Measurements from ENCODE around the gene MRPS6.

MRPS6 gene

DNA sequence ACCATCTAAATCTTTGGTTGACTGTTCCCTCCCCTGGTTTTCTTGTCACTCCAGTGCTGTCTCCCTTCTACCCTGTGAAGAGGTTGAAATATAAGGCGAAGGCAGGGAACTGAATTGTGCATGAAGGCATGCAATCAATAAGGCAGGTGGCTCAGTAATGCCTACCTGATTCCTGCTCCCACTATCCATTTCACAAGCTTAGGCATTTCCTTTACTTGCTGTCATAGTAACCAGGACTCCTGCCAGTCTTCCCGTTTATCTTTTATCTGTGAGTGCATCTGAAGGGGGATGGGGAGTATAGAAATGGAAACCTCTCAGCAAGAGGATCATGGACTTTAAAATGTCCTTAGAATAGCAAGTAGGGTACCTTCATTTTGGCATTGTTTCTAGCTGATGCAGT, 40.5 kb downstream of the MRPS6 start:
- no peak overlapping the region for H3K4me2 ChIP-seq (ENCODE audit: low read length, poor library complexity, severe bottlenecking)
- no peak overlapping the region for H2BK12ac ChIP-seq (ENCODE audit: low read length in 2 of 2)

DNA sequence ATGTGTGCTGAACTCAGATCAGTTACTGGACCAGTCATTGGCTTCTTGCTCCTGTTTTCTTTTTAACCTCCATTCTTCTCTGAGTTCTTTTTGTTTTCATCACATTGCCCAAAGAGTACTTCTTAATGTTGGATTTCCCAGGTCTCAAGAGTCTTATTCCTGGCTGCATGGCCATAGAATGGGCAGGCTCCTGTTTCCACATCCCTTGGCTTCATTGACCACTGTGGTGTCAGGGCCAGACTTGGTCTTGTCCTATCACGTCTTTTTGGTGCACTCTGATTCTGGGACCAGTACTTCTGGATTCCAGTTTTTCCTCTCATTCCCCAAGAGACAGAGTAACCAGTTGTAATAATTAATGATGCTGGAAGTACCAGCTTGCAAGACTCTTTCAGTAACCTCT, 41.8 kb downstream of the MRPS6 start:
- Histone ChIP-seq H2AFZ (ENCODE audit: low read depth, low read length) (no peak overlapping the region), H3K9me3 (ENCODE audit: control insufficient read depth, low read length) (no peaks in the 10 kb centered on the region), H3K27me3 (ENCODE audit: control insufficient read depth in 1 of 2, insufficient read depth in 1 of 2, low read length in 2 of 2) (no peaks in the 10 kb centered on the region), H3K23ac (ENCODE audit: low read length in 2 of 2) (no peak overlapping the region), H3K36me3 (ENCODE audit: control insufficient read depth in 1 of 2, insufficient read depth in 2 of 2, low read depth in 1 of 2, low read length in 2 of 2) (peaks cover 1 to 76% of the 10 kb centered on the region in 2 experiments), H3K27ac (ENCODE audit: low read length, poor library complexity, severe bottlenecking) (no peak overlapping the region), H2AK5ac (ENCODE audit: low read length, severe bottlenecking) (no peak overlapping the region), H3K4me1 (ENCODE audit: control insufficient read depth, insufficient read depth, low read depth, low read length) (peaks cover 2% of the 10 kb centered on the region), H3K79me1 (replicated peaks; ENCODE audit: low read length, poor library complexity, severe bottlenecking) (peaks cover 7% of the 10 kb centered on the region), H3K4me3 (ENCODE audit: insufficient read depth in 1 of 2, low read depth in 1 of 2, low read length in 2 of 2) (no peak overlapping the region), H2BK120ac (ENCODE audit: low read depth, low read length) (no peak overlapping the region), H3K9ac (ENCODE audit: low read length) (no peak overlapping the region), H3K14ac (ENCODE audit: low read length in 2 of 2) (no peak overlapping the region), H2BK12ac (ENCODE audit: low read length in 2 of 2) (no peak overlapping the region), H3K4ac (ENCODE audit: low read depth in 1 of 2, low read length in 2 of 2) (no peak overlapping the region), H4K91ac (ENCODE audit: low read length) (no peak overlapping the region), H4K8ac (ENCODE audit: low read length) (no peak overlapping the region), H2BK5ac (ENCODE audit: low read depth, low read length, poor library complexity, severe bottlenecking) (no peak overlapping the region), H2BK15ac (ENCODE audit: low read depth, poor library complexity, severe bottlenecking) (no peak overlapping the region), H3K18ac (ENCODE audit: low read depth in 1 of 2, low read length in 2 of 2) (no peak overlapping the region), H3K4me2 (ENCODE audit: low read length, poor library complexity, severe bottlenecking) (no peak overlapping the region)
- 100% methylated on average over 1 of the region's 1 CpG for WGBS
- DNase-seq: no peak

More for the DNA sequence above, 40.5 kb downstream of the MRPS6 start:
- Histone ChIP-seq H3K9me3 (ENCODE audit: control insufficient read depth, low read length) (no peaks in the 10 kb centered on the region), H2AFZ (ENCODE audit: low read depth, low read length) (no peak overlapping the region), H2BK5ac (ENCODE audit: low read depth, low read length, poor library complexity, severe bottlenecking) (no peak overlapping the region), H2BK15ac (ENCODE audit: low read depth, poor library complexity, severe bottlenecking) (no peak overlapping the region), H3K27me3 (ENCODE audit: control insufficient read depth in 1 of 2, insufficient read depth in 1 of 2, low read length in 2 of 2) (no peaks in the 10 kb centered on the region), H4K8ac (ENCODE audit: low read length) (no peak overlapping the region), H3K4ac (ENCODE audit: low read depth in 1 of 2, low read length in 2 of 2) (no peak overlapping the region), H3K4me3 (ENCODE audit: insufficient read depth in 1 of 2, low read depth in 1 of 2, low read length in 2 of 2) (no peak overlapping the region), H3K79me1 (replicated peaks; ENCODE audit: low read length, poor library complexity, severe bottlenecking) (peaks cover 9% of the 10 kb centered on the region), H2AK5ac (ENCODE audit: low read length, severe bottlenecking) (no peak overlapping the region), H3K27ac (ENCODE audit: low read length, poor library complexity, severe bottlenecking) (no peak overlapping the region), H3K14ac (ENCODE audit: low read length in 2 of 2) (no peak overlapping the region), H3K23ac (ENCODE audit: low read length in 2 of 2) (no peak overlapping the region), H3K18ac (ENCODE audit: low read depth in 1 of 2, low read length in 2 of 2) (no peak overlapping the region), H3K4me1 (ENCODE audit: control insufficient read depth, insufficient read depth, low read depth, low read length) (peaks cover 3% of the 10 kb centered on the region), H4K91ac (ENCODE audit: low read length) (no peak overlapping the region), H3K9ac (ENCODE audit: low read length) (no peak overlapping the region), H2BK120ac (ENCODE audit: low read depth, low read length) (no peak overlapping the region), H3K36me3 (ENCODE audit: control insufficient read depth in 1 of 2, insufficient read depth in 2 of 2, low read depth in 1 of 2, low read length in 2 of 2) (peaks cover 3 to 76% of the 10 kb centered on the region in 2 experiments)
- no peak for DNase-seq
- WGBS: 100% methylated on average over 1 of the region's 2 CpGs

DNA sequence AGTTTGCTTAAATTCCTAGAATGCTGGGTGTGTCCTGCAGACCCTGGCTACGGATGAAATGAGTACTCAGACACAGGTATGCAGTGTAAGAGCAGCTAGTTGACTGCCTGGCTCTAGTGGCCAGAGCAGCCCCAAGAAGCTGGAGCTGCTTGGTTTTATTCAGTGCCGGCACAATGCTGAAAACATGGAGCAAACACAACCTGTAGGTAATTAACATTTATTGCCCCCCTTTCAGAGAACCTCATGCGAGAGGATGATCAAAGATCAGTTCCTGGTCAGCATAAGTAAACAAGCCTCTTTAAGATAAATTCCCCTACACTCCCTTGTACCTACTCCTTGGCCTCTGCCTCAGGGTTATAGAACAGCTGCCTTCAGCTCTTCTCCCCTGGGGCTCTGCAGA, 43.2 kb downstream of the MRPS6 start:
- Histone ChIP-seq H4K91ac (ENCODE audit: low read length) (no peak overlapping the region), H3K4me3 (ENCODE audit: insufficient read depth in 1 of 2, low read depth in 1 of 2, low read length in 2 of 2) (no peak overlapping the region), H2BK120ac (ENCODE audit: low read depth, low read length) (no peak overlapping the region), H4K8ac (ENCODE audit: low read length) (no peak overlapping the region), H2AFZ (ENCODE audit: low read depth, low read length) (no peak overlapping the region), H2BK5ac (ENCODE audit: low read depth, low read length, poor library complexity, severe bottlenecking) (no peak overlapping the region), H2BK15ac (ENCODE audit: low read depth, poor library complexity, severe bottlenecking) (no peak overlapping the region), H3K18ac (ENCODE audit: low read depth in 1 of 2, low read length in 2 of 2) (peak overlapping the region in 1 of 2 experiments; percentile 40), H3K9ac (ENCODE audit: low read length) (no peak overlapping the region), H2BK12ac (ENCODE audit: low read length in 2 of 2) (no peak overlapping the region), H2AK5ac (ENCODE audit: low read length, severe bottlenecking) (no peak overlapping the region), H3K23ac (ENCODE audit: low read length in 2 of 2) (no peak overlapping the region), H3K27me3 (ENCODE audit: control insufficient read depth in 1 of 2, insufficient read depth in 1 of 2, low read length in 2 of 2) (no peaks in the 10 kb centered on the region), H3K79me1 (replicated peaks; ENCODE audit: low read length, poor library complexity, severe bottlenecking) (peaks cover 8% of the 10 kb centered on the region), H3K4me2 (ENCODE audit: low read length, poor library complexity, severe bottlenecking) (no peak overlapping the region), H3K9me3 (ENCODE audit: control insufficient read depth, low read length) (no peaks in the 10 kb centered on the region), H3K27ac (ENCODE audit: low read length, poor library complexity, severe bottlenecking) (no peak overlapping the region), H3K36me3 (ENCODE audit: control insufficient read depth in 1 of 2, insufficient read depth in 2 of 2, low read depth in 1 of 2, low read length in 2 of 2) (peaks cover 0 to 75% of the 10 kb centered on the region in 2 experiments), H3K4ac (ENCODE audit: low read depth in 1 of 2, low read length in 2 of 2) (no peak overlapping the region), H3K14ac (ENCODE audit: low read length in 2 of 2) (no peak overlapping the region), H3K4me1 (ENCODE audit: control insufficient read depth, insufficient read depth, low read depth, low read length) (peaks cover 1% of the 10 kb centered on the region)
- 85% methylated on average over 3 of the region's 3 CpGs for whole genome bisulfite sequencing
- no peak for DNase-seq

DNA sequence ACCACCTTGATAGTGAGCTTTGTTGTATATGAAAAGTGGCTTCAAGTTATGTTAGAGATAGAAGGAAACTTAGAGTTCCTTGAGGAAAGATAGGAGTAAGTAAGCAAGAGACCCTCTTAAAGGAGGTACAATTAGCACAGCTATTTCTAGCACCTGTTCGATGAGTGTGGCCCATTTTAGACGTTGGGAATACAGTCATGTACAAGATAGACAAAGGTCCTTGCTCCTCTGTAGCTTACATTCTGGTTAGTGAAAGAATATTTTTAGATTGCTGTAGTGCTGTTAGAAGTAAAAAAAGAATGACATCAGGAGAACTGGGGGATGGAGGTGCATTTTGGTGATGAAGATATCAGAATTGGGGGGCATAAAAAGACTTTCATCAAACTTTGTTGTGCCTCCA, 47.5 kb downstream of the MRPS6 start:
- H2BK12ac ChIP-seq (ENCODE audit: low read length in 2 of 2): no peak overlapping the region
- H3K79me1 ChIP-seq (replicated peaks; ENCODE audit: low read length, poor library complexity, severe bottlenecking): peaks cover 23% of the 10 kb centered on the region
- H4K8ac ChIP-seq (ENCODE audit: low read length): no peak overlapping the region
- H3K36me3 ChIP-seq (ENCODE audit: control insufficient read depth in 1 of 2, insufficient read depth in 2 of 2, low read depth in 1 of 2, low read length in 2 of 2): peaks cover 3 to 92% of the 10 kb centered on the region in 2 experiments
- no peak overlapping the region for H3K18ac ChIP-seq (ENCODE audit: low read depth in 1 of 2, low read length in 2 of 2)
- H2BK5ac ChIP-seq (ENCODE audit: low read depth, low read length, poor library complexity, severe bottlenecking): no peak overlapping the region
- H3K4me1 ChIP-seq (ENCODE audit: control insufficient read depth, insufficient read depth, low read depth, low read length): peaks cover 1% of the 10 kb centered on the region
- no peak overlapping the region for H3K4me3 ChIP-seq (ENCODE audit: insufficient read depth in 1 of 2, low read depth in 1 of 2, low read length in 2 of 2)
- H4K91ac ChIP-seq (ENCODE audit: low read length): no peak overlapping the region
- H3K9ac ChIP-seq (ENCODE audit: low read length): no peak overlapping the region
- no peak overlapping the region for H3K14ac ChIP-seq (ENCODE audit: low read length in 2 of 2)
- H3K4ac ChIP-seq (ENCODE audit: low read depth in 1 of 2, low read length in 2 of 2): no peak overlapping the region
- H2BK120ac ChIP-seq (ENCODE audit: low read depth, low read length): no peak overlapping the region
- DNase-seq: no peak
- H3K27ac ChIP-seq (ENCODE audit: low read length, poor library complexity, severe bottlenecking): no peak overlapping the region
- no peak overlapping the region for H3K23ac ChIP-seq (ENCODE audit: low read length in 2 of 2)
- H2AFZ ChIP-seq (ENCODE audit: low read depth, low read length): no peak overlapping the region
- no peak overlapping the region for H3K4me2 ChIP-seq (ENCODE audit: low read length, poor library complexity, severe bottlenecking)
- no peak overlapping the region for H2BK15ac ChIP-seq (ENCODE audit: low read depth, poor library complexity, severe bottlenecking)
- 97% methylated on average over 2 of the region's 2 CpGs for whole genome bisulfite sequencing
- no peaks in the 10 kb centered on the region for H3K27me3 ChIP-seq (ENCODE audit: control insufficient read depth in 1 of 2, insufficient read depth in 1 of 2, low read length in 2 of 2)
- H3K9me3 ChIP-seq (ENCODE audit: control insufficient read depth, low read length): no peaks in the 10 kb centered on the region
- H2AK5ac ChIP-seq (ENCODE audit: low read length, severe bottlenecking): no peak overlapping the region

Measured in mesenchymal stem cell (in vitro differentiated cells and primary cell).